Measurements from ENCODE around the gene MYBPH.
A peak's percentile ranks its signal among the peaks of the same experiment; 100 is the strongest.

Gene MYBPH

DNA sequence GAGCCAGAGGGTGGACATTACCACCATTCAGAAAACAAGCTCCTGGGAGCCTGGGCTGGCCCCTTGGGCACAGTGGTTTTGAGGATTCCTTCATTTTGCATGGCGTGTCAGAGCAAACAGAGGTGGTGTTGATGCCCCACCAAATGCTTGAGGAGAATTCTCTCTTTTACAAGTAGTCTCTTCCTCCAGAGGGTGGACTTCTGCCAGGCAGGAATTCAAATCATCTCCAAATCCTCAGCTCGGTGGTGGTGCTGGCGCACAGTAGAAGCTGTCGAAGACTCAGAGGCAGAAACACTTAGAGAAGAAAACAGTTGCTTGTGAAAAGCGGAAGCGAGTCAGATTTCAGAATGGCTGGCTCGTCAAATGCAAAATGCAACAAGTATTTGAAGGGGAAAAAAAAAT lies 14.3 kb upstream of the MYBPH start:
- no peak overlapping the region for H3K4me3 Mint-ChIP-seq
- intact Hi-C loops (cut with micrococcal nuclease): no loop called here
- no peaks in the 10 kb centered on the region for H3K36me3 Mint-ChIP-seq (ENCODE audit: low read depth)

DNA sequence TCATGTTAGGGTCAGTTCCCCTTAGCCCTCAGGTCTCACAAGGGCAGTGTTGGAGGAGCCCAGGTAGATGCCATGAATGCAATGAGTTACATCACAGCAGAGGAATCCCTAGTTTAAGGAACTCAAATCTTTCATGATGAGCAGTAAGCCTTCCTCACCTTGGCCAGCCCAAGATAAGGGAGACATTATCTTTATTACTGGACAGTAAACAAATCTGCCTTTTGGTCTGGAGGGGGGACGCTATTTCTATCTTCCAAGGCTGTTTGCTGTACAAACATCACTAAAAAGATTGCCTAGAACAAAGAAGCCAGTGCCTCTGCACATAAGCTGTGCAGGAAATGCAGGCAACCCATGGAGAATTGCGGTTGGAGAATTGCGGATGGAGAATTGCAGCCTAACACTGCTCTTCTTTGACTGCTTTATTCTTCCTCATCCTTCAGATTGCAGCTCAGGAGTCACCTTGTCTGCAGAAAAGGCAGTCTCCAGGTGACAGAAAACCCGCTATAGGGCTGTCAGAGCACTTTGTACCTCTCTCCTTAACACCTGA lies 13.1 kb upstream of the MYBPH start:
- Mint-ChIP-seq H3K36me3 (ENCODE audit: low read depth) (no peaks in the 10 kb centered on the region), H3K9me3 (no peaks in the 10 kb centered on the region), H3K4me1 (ENCODE audit: low read depth) (peaks cover 20% of the 10 kb centered on the region), H3K27ac (no peak overlapping the region), H3K27me3 (peaks cover 19% of the 10 kb centered on the region), H3K4me3 (no peak overlapping the region)
- intact Hi-C loops (cut with micrococcal nuclease): no loop called here

More for the DNA sequence above, 14.3 kb upstream of the MYBPH start:
- Mint-ChIP-seq H3K9me3 (no peaks in the 10 kb centered on the region), H3K27me3 (peaks cover 19% of the 10 kb centered on the region), H3K4me1 (ENCODE audit: low read depth) (peaks cover 20% of the 10 kb centered on the region), H3K27ac (no peak overlapping the region)

DNA sequence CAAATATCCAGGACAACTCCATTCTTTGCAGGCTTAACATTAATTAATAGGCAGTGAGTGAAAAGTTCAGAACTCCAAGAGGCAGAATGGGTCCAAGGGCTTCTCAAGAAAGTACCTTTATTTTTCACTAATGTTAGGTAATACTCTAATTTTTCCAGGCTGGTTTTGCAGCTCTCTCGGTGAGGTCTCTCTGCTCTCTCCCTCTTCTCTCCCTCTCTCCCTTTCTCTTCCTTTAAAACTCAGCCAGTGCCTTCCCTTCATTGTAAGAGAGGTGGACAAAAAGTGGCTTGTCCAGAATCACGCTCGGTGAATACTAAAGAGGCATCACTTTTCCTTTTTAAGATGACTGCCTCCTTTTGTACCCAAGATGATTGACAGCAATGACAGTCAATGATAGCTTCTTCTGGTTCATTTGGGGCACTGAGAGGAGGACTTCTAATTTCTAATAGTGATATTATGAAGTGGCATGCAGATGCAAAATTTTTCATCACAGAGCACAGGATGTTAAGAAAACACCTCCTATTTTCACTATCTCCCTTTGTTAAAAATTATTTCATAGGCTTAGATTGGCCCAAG lies 12.2 kb upstream of the MYBPH start:
- Mint-ChIP-seq H3K27ac (no peak overlapping the region), H3K9me3 (no peaks in the 10 kb centered on the region), H3K36me3 (ENCODE audit: low read depth) (no peaks in the 10 kb centered on the region), H3K4me1 (ENCODE audit: low read depth) (peaks cover 20% of the 10 kb centered on the region), H3K4me3 (no peak overlapping the region), H3K27me3 (peaks cover 20% of the 10 kb centered on the region)
- intact Hi-C loops (cut with micrococcal nuclease): no loop called here

DNA sequence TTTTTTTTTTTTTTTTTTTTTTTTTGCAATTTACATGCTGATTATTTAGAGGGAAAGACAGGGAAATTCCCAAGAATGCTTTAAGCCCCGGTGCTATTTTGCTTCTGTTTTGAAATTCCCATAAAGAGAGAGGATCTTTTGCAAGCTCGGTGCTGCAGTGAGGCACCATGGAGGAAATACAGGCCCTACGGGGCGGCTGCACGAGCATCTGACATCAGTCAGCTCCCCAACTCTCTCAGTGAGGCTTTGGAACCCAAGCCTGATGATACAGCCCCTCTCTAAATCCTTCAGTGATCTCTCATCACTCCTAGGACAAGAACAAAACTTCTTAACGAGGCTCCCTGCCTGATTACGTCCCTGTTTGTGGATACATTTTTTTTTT lies 11.7 kb upstream of the MYBPH start:
- Mint-ChIP-seq H3K9me3 (no peaks in the 10 kb centered on the region), H3K27me3 (peaks cover 20% of the 10 kb centered on the region)

DNA sequence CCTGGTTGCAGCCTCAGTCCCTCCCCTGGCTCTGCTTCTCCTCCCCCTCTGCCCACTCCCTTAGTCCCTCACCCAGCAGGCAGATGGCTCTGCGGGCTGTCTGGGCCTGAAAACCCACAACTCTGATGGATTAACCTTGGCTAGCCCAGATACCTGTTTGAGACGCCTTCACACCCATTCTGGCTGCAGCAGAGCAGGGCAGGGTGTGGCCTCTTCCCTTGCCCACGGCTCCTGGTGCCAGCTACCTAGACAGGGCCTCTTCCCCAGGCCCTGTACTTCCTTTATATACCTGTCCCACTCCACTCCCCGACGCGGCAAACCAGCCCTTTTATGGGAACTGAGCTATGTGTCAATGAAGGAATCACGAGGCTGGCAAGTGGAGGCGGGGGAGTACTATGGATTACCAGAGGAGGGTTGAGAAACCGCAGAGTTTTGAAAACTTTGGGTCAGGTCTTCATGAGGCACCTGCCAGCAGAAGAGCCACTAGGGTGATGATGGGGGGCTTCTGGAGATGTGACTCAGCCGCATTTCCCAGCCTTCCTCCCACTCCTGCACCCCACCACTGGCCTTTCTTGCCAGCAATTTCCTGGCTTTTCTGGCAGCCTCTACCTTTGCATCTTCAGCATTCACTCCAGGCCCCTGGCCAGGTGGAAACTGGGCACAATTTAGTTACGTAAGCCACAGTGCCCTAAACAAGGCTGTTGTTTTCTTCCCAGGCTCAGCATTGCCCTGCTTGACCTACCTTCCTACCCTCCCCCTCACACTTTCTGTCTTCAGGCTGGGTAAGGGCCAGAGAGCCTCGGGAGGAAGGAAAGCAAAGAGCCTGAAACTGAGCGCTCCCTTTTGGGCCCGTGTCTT lies 11.0 kb upstream of the MYBPH start, which contains the start of gene CHI3L1:
Gene CHI3L1, minus strand, starts transcription at position 259 of the 858 bp plus-strand sequence. Its CDS starts 81 bp downstream, at position 178.
- Mint-ChIP-seq H3K36me3 (ENCODE audit: low read depth) (no peaks in the 10 kb centered on the region), H3K27me3 (peaks cover 20% of the 10 kb centered on the region), H3K4me1 (ENCODE audit: low read depth) (peaks cover 30% of the 10 kb centered on the region), H3K27ac (peak within 1 kb of the TSS; percentile 31), H3K4me3 (no peak within 1 kb of the TSS), H3K9me3 (no peaks in the 10 kb centered on the region)
- intact Hi-C loops (cut with micrococcal nuclease): no loop called here

More for the DNA sequence above, 11.7 kb upstream of the MYBPH start:
- no peak overlapping the region for H3K27ac Mint-ChIP-seq
- no peaks in the 10 kb centered on the region for H3K36me3 Mint-ChIP-seq (ENCODE audit: low read depth)
- intact Hi-C loops (cut with micrococcal nuclease): no loop called here
- no peak overlapping the region for H3K4me3 Mint-ChIP-seq
- H3K4me1 Mint-ChIP-seq (ENCODE audit: low read depth): peaks cover 25% of the 10 kb centered on the region

DNA sequence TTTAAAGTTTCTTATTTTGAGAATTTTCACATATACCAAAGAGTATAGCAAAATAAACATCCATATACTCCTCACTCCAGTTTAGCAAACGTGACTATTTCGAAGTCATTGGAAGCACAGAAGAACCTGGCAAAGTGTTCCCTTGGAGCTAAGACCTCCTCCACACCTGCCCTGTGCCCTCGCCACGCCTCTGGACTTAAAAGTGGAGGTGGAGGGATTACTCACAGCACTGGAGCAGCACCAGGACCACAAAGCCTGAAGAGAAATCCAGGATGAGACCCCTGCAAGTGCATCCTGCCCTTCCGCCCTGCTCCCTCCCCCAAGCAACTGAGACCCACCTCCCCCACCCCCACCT lies 10.4 kb upstream of the MYBPH start:
- Mint-ChIP-seq H3K27me3 (peaks cover 17% of the 10 kb centered on the region), H3K27ac (peak overlapping the region; percentile 20), H3K9me3 (no peaks in the 10 kb centered on the region), H3K4me1 (ENCODE audit: low read depth) (peaks cover 30% of the 10 kb centered on the region), H3K4me3 (no peak overlapping the region), H3K36me3 (ENCODE audit: low read depth) (no peaks in the 10 kb centered on the region)
- intact Hi-C loops (cut with micrococcal nuclease): no loop called here

DNA sequence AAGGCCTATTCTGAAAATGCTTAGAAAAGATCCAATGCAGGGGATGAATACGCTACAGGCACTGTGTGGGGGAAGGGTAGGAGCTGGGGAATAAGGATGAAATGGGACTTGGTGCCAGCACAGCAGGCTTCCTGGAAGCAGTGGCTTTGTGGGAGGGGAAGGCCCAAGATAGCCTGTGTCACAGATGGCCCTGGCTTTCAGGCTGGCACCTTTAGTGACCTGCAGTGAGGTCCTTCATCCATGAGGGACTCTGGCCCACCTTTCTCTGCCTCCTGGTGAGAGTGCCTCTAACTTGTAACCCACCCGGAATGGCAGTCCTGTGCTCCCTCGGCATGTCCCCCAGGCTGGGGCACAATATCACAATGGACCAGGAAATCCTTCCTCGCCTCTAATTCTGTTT lies 10.0 kb upstream of the MYBPH start:
- H3K27me3 Mint-ChIP-seq: peaks cover 19% of the 10 kb centered on the region
- intact Hi-C loops (cut with micrococcal nuclease): no loop called here
- H3K4me3 Mint-ChIP-seq: no peak overlapping the region
- no peaks in the 10 kb centered on the region for H3K36me3 Mint-ChIP-seq (ENCODE audit: low read depth)
- peak overlapping the region; percentile 31 for H3K27ac Mint-ChIP-seq
- peaks cover 30% of the 10 kb centered on the region for H3K4me1 Mint-ChIP-seq (ENCODE audit: low read depth)
- no peaks in the 10 kb centered on the region for H3K9me3 Mint-ChIP-seq

DNA sequence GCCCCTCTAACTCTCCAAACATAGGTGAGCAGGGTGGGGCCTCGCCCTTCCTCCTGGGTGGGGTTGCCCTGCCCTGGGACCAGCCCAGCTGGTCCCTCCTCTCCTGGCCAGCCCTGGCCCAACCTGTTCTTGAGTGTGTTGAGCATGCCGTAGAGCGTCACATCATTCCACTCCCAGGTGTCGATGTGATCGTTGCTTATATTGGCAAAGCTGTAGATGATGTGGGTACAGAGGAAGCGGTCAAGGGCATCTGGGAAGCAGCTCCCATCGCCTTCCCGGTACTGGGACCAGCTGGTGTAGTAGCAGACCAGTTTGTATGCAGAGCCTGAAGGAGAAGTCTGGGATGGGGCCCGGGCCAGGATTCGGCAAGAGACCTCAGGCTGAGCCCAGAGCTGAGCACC lies 9.4 kb upstream of the MYBPH start:
- peaks cover 17% of the 10 kb centered on the region for H3K27me3 Mint-ChIP-seq
- H3K4me3 Mint-ChIP-seq: no peak overlapping the region
- H3K9me3 Mint-ChIP-seq: no peaks in the 10 kb centered on the region
- no peak overlapping the region for H3K27ac Mint-ChIP-seq
- H3K4me1 Mint-ChIP-seq (ENCODE audit: low read depth): peaks cover 30% of the 10 kb centered on the region
- intact Hi-C loops (cut with micrococcal nuclease): no loop called here
- no peaks in the 10 kb centered on the region for H3K36me3 Mint-ChIP-seq (ENCODE audit: low read depth)

DNA sequence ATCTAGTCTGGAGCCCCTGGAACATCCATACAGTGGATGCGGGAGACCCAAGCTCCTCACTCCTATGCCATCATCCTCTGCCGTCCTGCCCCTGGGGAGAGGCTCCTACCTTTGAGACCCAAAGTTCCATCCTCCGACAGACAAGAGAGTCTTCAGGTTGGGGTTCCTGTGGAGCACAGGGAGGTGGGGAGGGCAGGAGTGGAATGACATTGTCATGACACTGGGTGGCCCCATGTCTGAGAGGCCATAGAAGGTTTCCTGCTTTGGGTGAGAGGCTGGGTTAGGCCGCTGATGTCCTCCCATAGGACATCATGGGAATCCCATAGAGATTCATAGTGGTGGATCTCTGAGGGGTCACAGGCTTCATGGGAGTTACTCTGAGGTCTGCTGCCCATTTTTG lies 8.8 kb upstream of the MYBPH start:
- peaks cover 14% of the 10 kb centered on the region for H3K27me3 Mint-ChIP-seq
- H3K4me3 Mint-ChIP-seq: no peak overlapping the region
- H3K4me1 Mint-ChIP-seq (ENCODE audit: low read depth): peaks cover 30% of the 10 kb centered on the region
- no peaks in the 10 kb centered on the region for H3K9me3 Mint-ChIP-seq
- no peaks in the 10 kb centered on the region for H3K36me3 Mint-ChIP-seq (ENCODE audit: low read depth)
- intact Hi-C loops (cut with micrococcal nuclease): no loop called here
- no peak overlapping the region for H3K27ac Mint-ChIP-seq

DNA sequence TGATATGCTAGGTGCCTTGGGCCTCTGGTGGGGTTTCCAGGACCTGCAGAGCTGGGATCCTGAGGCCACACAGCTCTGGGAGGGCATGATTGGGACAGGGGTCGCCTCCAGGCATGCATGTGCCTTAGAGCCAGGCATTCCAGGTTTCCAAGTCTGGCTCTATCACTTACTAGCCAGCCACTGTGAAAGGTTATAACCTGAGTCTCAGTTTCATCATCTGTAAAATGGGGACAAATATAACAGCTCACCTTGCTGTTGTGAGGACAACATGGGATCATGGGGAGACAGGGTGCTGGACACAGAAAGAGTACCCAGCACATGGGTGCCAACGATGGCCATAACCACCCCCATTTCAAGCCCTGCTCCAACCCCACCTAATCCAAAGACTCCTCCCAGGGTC lies 8.2 kb upstream of the MYBPH start:
- no peak overlapping the region for H3K27ac Mint-ChIP-seq
- H3K27me3 Mint-ChIP-seq: peaks cover 17% of the 10 kb centered on the region
- H3K4me3 Mint-ChIP-seq: no peak overlapping the region
- no peaks in the 10 kb centered on the region for H3K36me3 Mint-ChIP-seq (ENCODE audit: low read depth)
- H3K4me1 Mint-ChIP-seq (ENCODE audit: low read depth): peaks cover 35% of the 10 kb centered on the region
- intact Hi-C loops (cut with micrococcal nuclease): no loop called here
- H3K9me3 Mint-ChIP-seq: no peaks in the 10 kb centered on the region

DNA sequence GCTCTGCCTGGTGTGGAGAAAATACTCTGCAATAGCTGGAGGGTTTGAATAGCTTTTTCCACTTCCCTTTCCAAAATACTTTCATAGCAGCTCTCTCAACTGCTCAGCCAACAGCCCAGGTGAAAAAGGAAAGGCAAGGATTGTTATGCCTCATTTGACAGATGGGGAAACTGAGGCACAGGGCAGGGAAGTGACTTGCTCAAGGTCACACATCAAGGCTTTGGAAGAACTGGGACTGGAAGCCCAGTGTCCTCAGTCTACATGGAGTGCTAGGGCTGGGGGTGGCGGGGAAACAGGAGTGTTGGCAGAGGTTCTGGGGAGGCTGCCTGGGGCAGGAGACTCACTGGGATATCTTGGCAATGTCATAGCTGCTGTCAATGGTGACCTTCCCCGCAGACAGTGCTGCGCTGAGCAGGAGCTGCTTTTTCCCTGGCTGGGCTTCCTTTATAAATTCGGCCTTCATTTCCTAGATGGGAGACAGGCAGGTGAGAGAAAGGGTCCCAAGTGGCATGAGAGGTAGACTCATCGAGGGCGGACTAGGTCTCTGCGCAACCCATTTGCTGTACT lies 6.8 kb upstream of the MYBPH start:
- no peaks in the 10 kb centered on the region for H3K9me3 Mint-ChIP-seq
- intact Hi-C loops (cut with micrococcal nuclease): no loop called here
- no peak overlapping the region for H3K4me3 Mint-ChIP-seq
- peaks cover 43% of the 10 kb centered on the region for H3K4me1 Mint-ChIP-seq (ENCODE audit: low read depth)
- H3K27me3 Mint-ChIP-seq: peaks cover 24% of the 10 kb centered on the region
- no peaks in the 10 kb centered on the region for H3K36me3 Mint-ChIP-seq (ENCODE audit: low read depth)
- H3K27ac Mint-ChIP-seq: no peak overlapping the region

DNA sequence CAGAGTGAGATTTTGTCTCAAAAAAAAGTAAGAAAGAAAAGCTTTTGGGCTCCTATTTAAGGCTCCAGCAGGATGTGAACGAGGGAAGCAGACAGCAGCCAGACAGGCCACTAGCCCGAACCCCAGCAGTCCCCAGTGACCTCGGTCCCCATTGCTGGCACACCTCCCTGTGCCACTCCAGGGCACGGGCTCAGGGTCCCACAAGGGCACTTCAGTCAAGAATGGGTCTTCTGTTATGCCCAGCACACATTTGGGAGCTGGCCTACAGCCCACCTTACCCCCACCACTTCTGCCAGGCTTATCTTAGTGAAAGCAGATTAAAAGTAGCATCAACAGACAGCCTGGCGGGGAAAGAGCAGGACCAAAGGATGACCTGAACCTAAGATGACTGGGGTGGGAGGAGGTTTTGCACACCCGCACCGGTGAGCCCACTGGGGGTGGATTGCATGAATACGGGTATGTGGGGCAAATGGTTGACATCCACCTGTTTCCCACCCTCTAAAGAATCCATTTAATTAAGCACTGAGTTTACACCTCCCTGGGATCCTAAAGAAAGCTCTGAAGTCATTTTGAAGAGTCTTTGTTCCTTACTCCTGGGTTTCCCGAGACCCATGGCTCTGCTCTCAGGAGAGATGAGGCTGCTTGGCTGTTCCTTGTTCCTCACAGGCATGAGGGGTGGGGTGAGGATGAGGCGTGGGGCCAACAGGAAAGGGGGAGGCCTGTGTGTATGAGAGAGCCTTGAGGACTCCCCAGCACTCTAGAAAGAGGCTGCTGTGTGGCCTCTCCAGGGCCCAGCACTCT lies 6.2 kb upstream of the MYBPH start:
- no peaks in the 10 kb centered on the region for H3K36me3 Mint-ChIP-seq (ENCODE audit: low read depth)
- peaks cover 24% of the 10 kb centered on the region for H3K27me3 Mint-ChIP-seq
- H3K27ac Mint-ChIP-seq: no peak overlapping the region
- H3K4me1 Mint-ChIP-seq (ENCODE audit: low read depth): peaks cover 43% of the 10 kb centered on the region
- intact Hi-C loops (cut with micrococcal nuclease): no loop called here
- H3K4me3 Mint-ChIP-seq: no peak overlapping the region
- H3K9me3 Mint-ChIP-seq: no peaks in the 10 kb centered on the region

DNA sequence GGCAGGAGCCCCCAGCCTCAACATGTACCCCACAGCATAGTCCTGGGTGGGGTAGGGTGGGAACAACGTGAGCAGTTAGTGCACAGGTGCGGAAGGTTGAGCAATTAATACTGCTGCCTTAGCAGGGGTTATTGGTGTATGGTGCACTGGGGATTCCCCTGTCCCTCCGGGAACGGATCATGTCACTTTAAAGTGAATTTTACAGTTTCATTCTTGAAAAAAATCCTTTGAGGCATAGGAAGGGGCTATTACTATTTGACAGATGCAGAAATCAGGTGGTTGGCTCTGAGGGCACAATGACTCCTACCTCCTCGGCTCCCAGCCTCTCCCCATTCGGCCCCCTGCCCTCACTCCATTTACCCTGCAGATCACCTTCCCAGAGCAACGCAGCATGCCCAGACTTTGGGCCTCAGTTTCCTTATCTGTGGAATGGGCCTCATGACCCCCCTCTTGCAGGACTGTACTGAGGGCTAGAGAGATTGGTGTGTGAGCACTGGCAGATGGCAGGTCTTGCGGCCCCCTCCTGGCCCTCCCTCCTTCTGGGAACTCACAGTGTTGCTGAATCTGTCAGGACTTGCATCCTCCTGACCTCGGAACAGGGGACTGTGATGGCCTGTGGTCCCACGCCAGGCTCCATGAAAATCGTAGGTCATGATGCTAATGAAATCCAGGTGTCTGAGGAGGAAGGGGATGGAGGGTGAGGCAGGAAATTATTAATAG lies 5.1 kb upstream of the MYBPH start:
- no peaks in the 10 kb centered on the region for H3K9me3 Mint-ChIP-seq
- H3K27ac Mint-ChIP-seq: no peak overlapping the region
- no peaks in the 10 kb centered on the region for H3K36me3 Mint-ChIP-seq (ENCODE audit: low read depth)
- peaks cover 29% of the 10 kb centered on the region for H3K27me3 Mint-ChIP-seq
- peaks cover 45% of the 10 kb centered on the region for H3K4me1 Mint-ChIP-seq (ENCODE audit: low read depth)
- no peak overlapping the region for H3K4me3 Mint-ChIP-seq
- intact Hi-C loops (cut with micrococcal nuclease): no loop called here

Measured in dendritic cell treated with granulocyte-macrophage colony-stimulating factor and Interleukin-4, amounts not matched to agents 40 ng/mL and 50 ng/mL, for 4 days (primary cell).